Astrocyte (in vitro differentiated cells and primary cell): ENCODE measurements around the gene SCT. TPM values are rescaled to one million over a fixed set of nuclear protein-coding genes. Genes with fewer than 3 reads are reported as not detected.

Experiments used
- DNase-seq: peaks from one replicate; pipeline ENCODE4 v3.0.0-alpha.2; 2010; ENCODE audit warnings: low read depth
- FAIRE-seq: peaks from 2 replicates; lab custom pipeline; 2011; peaks lifted over from hg19 to GRCh38; lab: Jason Lieb, UNC
- H2AFZ ChIP-seq: 2 replicates; pipeline ENCODE4 v1.6.0; 2012; ENCODE audit warnings: low read depth, low read length, inconsistent platforms
- H3K27ac ChIP-seq: 2 replicates; pipeline ENCODE4 v1.5.1; 2011; ENCODE audit warnings: low read depth, low read length, inconsistent platforms
- H3K27me3 ChIP-seq: 2 replicates; pipeline ENCODE4 v1.6.0; 2011; ENCODE audit warnings: low read length, inconsistent platforms; ENCODE audit not compliant: insufficient read depth
- H3K36me3 ChIP-seq: 2 replicates; pipeline ENCODE4 v1.5.1; 2011; ENCODE audit warnings: low read length, inconsistent platforms; ENCODE audit not compliant: insufficient read depth
- H3K4me1 ChIP-seq: 2 replicates; pipeline ENCODE4 v1.5.1; 2011; ENCODE audit warnings: low read length, inconsistent platforms; ENCODE audit not compliant: insufficient read depth
- H3K4me2 ChIP-seq: 2 replicates; pipeline ENCODE4 v1.6.0; 2012; ENCODE audit warnings: low read length, inconsistent platforms
- H3K4me3 ChIP-seq: 2 replicates; pipeline ENCODE4 v1.5.1; 2011; ENCODE audit warnings: low read depth, mild to moderate bottlenecking, low read length, inconsistent platforms; ENCODE audit not compliant: insufficient read depth
- H3K79me2 ChIP-seq: 2 replicates; pipeline ENCODE4 v1.6.0; 2012; ENCODE audit warnings: mild to moderate bottlenecking, low read length, inconsistent platforms; ENCODE audit not compliant: insufficient read depth
- H3K9ac ChIP-seq: 2 replicates; pipeline ENCODE4 v1.6.0; 2012; ENCODE audit warnings: mild to moderate bottlenecking, low read length, inconsistent platforms
- H3K9me3 ChIP-seq: 2 replicates; pipeline ENCODE4 v1.5.1; 2012; ENCODE audit warnings: low read depth, mild to moderate bottlenecking, low read length, inconsistent platforms; ENCODE audit not compliant: insufficient read depth
- H4K20me1 ChIP-seq: 2 replicates; pipeline ENCODE4 v1.6.0; 2012; ENCODE audit warnings: low read length, inconsistent platforms; ENCODE audit not compliant: insufficient read depth
- H3K27ac Mint-ChIP-seq: one replicate; pipeline ENCODE4 v1.8.0; 2021; ENCODE audit warnings: mild to moderate bottlenecking, mixed read lengths; ENCODE audit not compliant: unreplicated experiment
- H3K27me3 Mint-ChIP-seq: one replicate; pipeline ENCODE4 v1.8.0; 2021; ENCODE audit warnings: low read depth, mixed read lengths; ENCODE audit not compliant: unreplicated experiment
- H3K36me3 Mint-ChIP-seq: one replicate; pipeline ENCODE4 v1.8.0; 2021; ENCODE audit warnings: low read depth, mixed read lengths; ENCODE audit not compliant: unreplicated experiment
- H3K4me1 Mint-ChIP-seq: one replicate; pipeline ENCODE4 v1.8.0; 2021; ENCODE audit warnings: low read depth, mixed read lengths; ENCODE audit not compliant: unreplicated experiment
- H3K4me3 Mint-ChIP-seq: one replicate; pipeline ENCODE4 v1.8.0; 2021; ENCODE audit warnings: mild to moderate bottlenecking, moderate library complexity, mixed read lengths; ENCODE audit not compliant: unreplicated experiment
- H3K9me3 Mint-ChIP-seq: one replicate; pipeline ENCODE4 v1.8.0; 2021; ENCODE audit warnings: mild to moderate bottlenecking, mixed read lengths; ENCODE audit not compliant: unreplicated experiment
- CTCF ChIP-seq: IDR thresholded peaks from 2 replicates; pipeline ENCODE4 v1.5.1; 2011; ENCODE audit warnings: low read depth, mild to moderate bottlenecking, inconsistent platforms, low read length, moderate library complexity; ENCODE audit not compliant: insufficient read depth
- EZH2 ChIP-seq: IDR thresholded peaks from 2 replicates; pipeline ENCODE4 v1.6.1; 2012; ENCODE audit warnings: mild to moderate bottlenecking, low read length, inconsistent platforms; ENCODE audit not compliant: insufficient read depth
- total RNA-seq: library from RNA; stranded (reverse); gene quantifications from 2 replicates; pipeline ENCODE4 v1.2.1, GENCODE V29; 2021

The SCT gene
- total RNA-seq, 1 donor from 2014 or later = 2.0 TPM

GRCh38 chr11:637593-638521 lies 10.9 kb upstream of the SCT start:
- DNase-seq = no peak
- H3K36me3 ChIP-seq = no peaks in the 10 kb centered on the region
- H3K79me2 ChIP-seq = no peaks in the 10 kb centered on the region
- Mint-ChIP-seq H3K4me3 (peak overlapping the region; percentile 85), H3K27ac (peak overlapping the region; percentile 77), H3K4me1 (peaks cover 6% of the 10 kb centered on the region), H3K9me3 (no peaks in the 10 kb centered on the region), H3K27me3 (peaks cover 2% of the 10 kb centered on the region), H3K36me3 (peaks cover 9% of the 10 kb centered on the region)
- H3K4me3 ChIP-seq = no peak overlapping the region
- no peak overlapping the region for H3K27ac ChIP-seq
- no peak for FAIRE-seq
- TF ChIP-seq EZH2 = peak; percentile 76
- no peak for TF ChIP-seq CTCF
- no peak overlapping the region for H2AFZ ChIP-seq
- peaks cover 14% of the 10 kb centered on the region for H3K27me3 ChIP-seq
- H3K4me2 ChIP-seq = peak overlapping the region; percentile 73
- H3K9ac ChIP-seq = no peak overlapping the region
- H3K4me1 ChIP-seq = peaks cover 11% of the 10 kb centered on the region
- H4K20me1 ChIP-seq = peaks cover 44% of the 10 kb centered on the region
- no peaks in the 10 kb centered on the region for H3K9me3 ChIP-seq

GRCh38 chr11:637333-637592 lies 10.3 kb upstream of the SCT start:
- H4K20me1 ChIP-seq = peaks cover 39% of the 10 kb centered on the region
- FAIRE-seq (no peak), DNase-seq (no peak)
- H3K36me3 ChIP-seq = no peaks in the 10 kb centered on the region
- H3K4me1 ChIP-seq = peaks cover 11% of the 10 kb centered on the region
- peak overlapping the region; percentile 73 for H3K4me2 ChIP-seq
- no peak overlapping the region for H3K27ac ChIP-seq
- no peaks in the 10 kb centered on the region for H3K79me2 ChIP-seq
- peaks cover 14% of the 10 kb centered on the region for H3K27me3 ChIP-seq
- Mint-ChIP-seq H3K27ac (peak overlapping the region; percentile 58), H3K9me3 (no peaks in the 10 kb centered on the region), H3K27me3 (peaks cover 2% of the 10 kb centered on the region), H3K36me3 (peaks cover 9% of the 10 kb centered on the region), H3K4me1 (peaks cover 6% of the 10 kb centered on the region), H3K4me3 (peak overlapping the region; percentile 85)
- H2AFZ ChIP-seq = no peak overlapping the region
- H3K9me3 ChIP-seq = no peaks in the 10 kb centered on the region
- TF ChIP-seq EZH2 = no peak
- TF ChIP-seq CTCF = no peak
- H3K9ac ChIP-seq = no peak overlapping the region
- H3K4me3 ChIP-seq = no peak overlapping the region
